GM21825 (cell line): ENCODE measurements around the gene SECISBP2.
"Not testable (repeated sequence)": the region's sequence is repeated elsewhere in the genome, so short reads cannot be mapped to it uniquely, and the experiment has no call there.

Experiments used
- ATAC-seq: cut with Tn5 transposase; IDR thresholded peaks from one replicate; pipeline ENCODE4 v1.9.1; 2021; ENCODE audit warnings: mild to moderate bottlenecking, moderate library complexity; ENCODE audit not compliant: unreplicated experiment

SECISBP2 gene

GRCh38 chr9:89318123-89319014, at the start of gene SECISBP2:
Gene SECISBP2 (plus strand): TSS chr9:89318500. CDS start chr9:89318577, 77 bp downstream.
- ATAC-seq: peak; percentile 90

GRCh38 chr9:89273528-89274279, 44.6 kb upstream of the SECISBP2 start:
- ATAC-seq: no peak

GRCh38 chr9:89274838-89275237, 43.5 kb upstream of the SECISBP2 start:
- ATAC-seq: no peak

GRCh38 chr9:89276040-89276439, 42.3 kb upstream of the SECISBP2 start:
- ATAC-seq: not testable (repeated sequence)

GRCh38 chr9:89277043-89277442, 41.3 kb upstream of the SECISBP2 start:
- no peak for ATAC-seq

- no peak for ATAC-seq
These were observed 40.8 kb upstream of the SECISBP2 start for GRCh38 chr9:89277454-89277853.

- ATAC-seq: no peak
These were observed 39.7 kb upstream of the SECISBP2 start for GRCh38 chr9:89278551-89278950.

GRCh38 chr9:89278997-89279739, 39.1 kb upstream of the SECISBP2 start:
- ATAC-seq: no peak

- no peak for ATAC-seq
These were observed 37.2 kb upstream of the SECISBP2 start for GRCh38 chr9:89281106-89281505.

- not testable (repeated sequence) for ATAC-seq
These were observed 35.9 kb upstream of the SECISBP2 start for GRCh38 chr9:89282248-89282968.

- ATAC-seq: no peak
These were observed 34.2 kb upstream of the SECISBP2 start for GRCh38 chr9:89284076-89284475.

GRCh38 chr9:89291741-89292140, 26.6 kb upstream of the SECISBP2 start:
- ATAC-seq: no peak

- no peak for ATAC-seq
These were observed 25.3 kb upstream of the SECISBP2 start for GRCh38 chr9:89293014-89293413.

- ATAC-seq: no peak
These were observed 22.9 kb upstream of the SECISBP2 start for GRCh38 chr9:89295400-89295799.

GRCh38 chr9:89301996-89302395, 16.3 kb upstream of the SECISBP2 start:
- not testable (repeated sequence) for ATAC-seq

GRCh38 chr9:89304020-89304833, 14.1 kb upstream of the SECISBP2 start:
- no peak for ATAC-seq

GRCh38 chr9:89304834-89305188, 13.5 kb upstream of the SECISBP2 start:
- ATAC-seq: no peak

GRCh38 chr9:89305868-89306267, 12.4 kb upstream of the SECISBP2 start:
- ATAC-seq: no peak

GRCh38 chr9:89309166-89309565, 9.1 kb upstream of the SECISBP2 start:
- ATAC-seq: no peak
